Nephron (organoid): ENCODE measurements around the gene ZNF423.
A peak's percentile ranks its signal among the peaks of the same experiment; 100 is the strongest.

ENCODE experiments used
- H3K27ac Mint-ChIP-seq, 3 experiments: 2 replicates each; pipeline ENCODE4 v1.8.0; 2020; ENCODE audit warnings: mixed read lengths in 3 of 3, mild to moderate bottlenecking in 2 of 3, moderate library complexity in 1 of 3
- H3K27me3 Mint-ChIP-seq: 2 replicates; pipeline ENCODE4 v1.8.0; 2021; ENCODE audit warnings: low read depth, mild to moderate bottlenecking, moderate library complexity, mixed read lengths
- H3K36me3 Mint-ChIP-seq: 2 replicates; pipeline ENCODE4 v1.8.0; 2020; ENCODE audit warnings: low read depth, mixed read lengths
- H3K4me1 Mint-ChIP-seq: 2 replicates; pipeline ENCODE4 v1.8.0; 2020; ENCODE audit warnings: mixed read lengths
- H3K4me3 Mint-ChIP-seq, 3 experiments: 2 replicates each; pipeline ENCODE4 v1.8.0; 2020; ENCODE audit warnings: mild to moderate bottlenecking in 3 of 3, mixed read lengths in 3 of 3, moderate library complexity in 2 of 3
- H3K9me3 Mint-ChIP-seq: 2 replicates; pipeline ENCODE4 v1.8.0; 2020; ENCODE audit warnings: mixed read lengths
- TF ChIP-seq, protein P1 (sequence below), 3 experiments: fragments of 200-600 bp; sonication (generic); IDR thresholded peaks; one replicate each; pipeline ENCODE4 v1.5.0; 2021; ENCODE audit warnings: antibody characterized with exemption in 3 of 3; ENCODE audit not compliant: unreplicated experiment in 3 of 3

Gene ZNF423

DNA sequence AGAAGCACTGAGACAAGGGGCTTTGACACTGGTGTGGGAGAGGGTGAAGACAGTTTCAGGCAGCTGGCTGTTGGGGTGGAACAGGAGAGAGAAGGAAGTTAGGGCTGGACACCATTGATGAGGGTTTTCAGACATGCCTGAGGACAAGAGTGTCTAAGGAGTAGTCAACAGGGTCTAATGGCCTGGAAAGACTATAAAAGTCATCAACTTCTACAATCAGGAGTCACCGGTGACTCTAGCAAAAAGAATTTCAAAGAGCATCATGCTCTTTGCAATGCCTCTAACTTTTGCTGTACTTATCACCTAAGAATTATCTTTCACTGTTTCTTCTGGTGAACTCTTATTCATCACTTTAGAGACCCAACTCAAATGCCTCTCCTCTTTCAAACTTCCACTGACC lies 268.4 kb downstream of the ZNF423 start:
- Mint-ChIP-seq H3K4me1 (peaks cover 76% of the 10 kb centered on the region), H3K36me3 (peaks cover 6% of the 10 kb centered on the region), H3K27ac (peak overlapping the region; percentile 41 to 73 (median 46)), H3K4me3 (no peak overlapping the region), H3K27me3 (no peaks in the 10 kb centered on the region), H3K9me3 (no peaks in the 10 kb centered on the region)
- TF ChIP-seq, protein P1, sequence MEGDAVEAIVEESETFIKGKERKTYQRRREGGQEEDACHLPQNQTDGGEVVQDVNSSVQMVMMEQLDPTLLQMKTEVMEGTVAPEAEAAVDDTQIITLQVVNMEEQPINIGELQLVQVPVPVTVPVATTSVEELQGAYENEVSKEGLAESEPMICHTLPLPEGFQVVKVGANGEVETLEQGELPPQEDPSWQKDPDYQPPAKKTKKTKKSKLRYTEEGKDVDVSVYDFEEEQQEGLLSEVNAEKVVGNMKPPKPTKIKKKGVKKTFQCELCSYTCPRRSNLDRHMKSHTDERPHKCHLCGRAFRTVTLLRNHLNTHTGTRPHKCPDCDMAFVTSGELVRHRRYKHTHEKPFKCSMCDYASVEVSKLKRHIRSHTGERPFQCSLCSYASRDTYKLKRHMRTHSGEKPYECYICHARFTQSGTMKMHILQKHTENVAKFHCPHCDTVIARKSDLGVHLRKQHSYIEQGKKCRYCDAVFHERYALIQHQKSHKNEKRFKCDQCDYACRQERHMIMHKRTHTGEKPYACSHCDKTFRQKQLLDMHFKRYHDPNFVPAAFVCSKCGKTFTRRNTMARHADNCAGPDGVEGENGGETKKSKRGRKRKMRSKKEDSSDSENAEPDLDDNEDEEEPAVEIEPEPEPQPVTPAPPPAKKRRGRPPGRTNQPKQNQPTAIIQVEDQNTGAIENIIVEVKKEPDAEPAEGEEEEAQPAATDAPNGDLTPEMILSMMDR (IDR thresholded peaks at IDR 0.05; ENCODE audit: unreplicated experiment in 3 of 3) = no peak

DNA sequence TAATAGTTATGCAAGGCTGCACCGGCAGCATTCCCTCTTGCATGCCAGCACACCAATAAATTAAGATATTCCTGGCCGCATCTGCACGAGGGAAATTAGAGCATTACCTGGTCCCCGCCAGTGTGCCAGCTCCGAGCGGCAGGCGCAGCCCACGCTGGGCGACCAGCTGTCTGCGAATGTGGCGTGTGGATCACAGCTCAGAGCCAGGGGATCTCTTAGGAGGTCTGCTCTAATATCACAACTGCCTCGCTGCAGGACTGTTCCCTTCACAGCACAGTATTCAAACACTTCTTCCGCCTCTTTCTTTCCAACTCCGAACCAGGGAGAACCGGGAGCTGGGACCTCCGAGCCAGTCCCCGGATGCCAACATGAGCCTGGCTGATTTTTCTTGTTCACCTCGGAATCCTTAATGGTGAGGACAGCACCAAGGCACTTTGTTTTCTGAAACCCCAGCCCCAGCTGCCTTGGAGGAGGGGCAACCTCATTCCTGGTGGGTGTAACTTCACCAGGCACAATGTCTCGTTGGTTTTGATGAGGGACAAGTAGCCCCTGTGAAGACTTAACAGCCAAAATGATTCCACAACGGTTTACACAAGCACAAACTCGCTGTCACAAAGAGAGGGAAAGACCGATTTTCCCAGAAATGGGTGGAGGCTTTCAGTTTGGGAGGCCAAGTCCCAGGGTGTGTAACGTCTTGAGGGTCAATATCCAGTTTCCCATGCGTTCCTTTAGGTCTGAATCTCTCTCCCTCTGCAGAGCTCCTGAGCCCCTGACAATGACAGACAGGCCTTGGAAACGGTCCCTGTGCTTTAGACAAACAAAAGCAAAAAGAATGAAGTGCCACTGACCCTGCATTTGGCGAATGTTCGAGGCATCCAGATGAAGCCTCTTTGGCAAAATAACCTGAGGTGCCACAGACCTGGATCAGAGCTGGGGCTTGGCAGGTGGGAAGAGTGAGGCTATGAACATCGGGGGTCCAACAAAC lies 269.2 kb downstream of the ZNF423 start:
- Mint-ChIP-seq H3K4me1 (peaks cover 76% of the 10 kb centered on the region), H3K4me3 (peak overlapping the region in 2 of 3 experiments; percentile 31 to 48), H3K36me3 (peaks cover 6% of the 10 kb centered on the region), H3K27ac (peak overlapping the region; percentile 41 to 73 (median 46)), H3K9me3 (no peaks in the 10 kb centered on the region), H3K27me3 (no peaks in the 10 kb centered on the region)
- TF ChIP-seq, protein P1 (IDR thresholded peaks at IDR 0.05; ENCODE audit: unreplicated experiment in 3 of 3) = no peak

DNA sequence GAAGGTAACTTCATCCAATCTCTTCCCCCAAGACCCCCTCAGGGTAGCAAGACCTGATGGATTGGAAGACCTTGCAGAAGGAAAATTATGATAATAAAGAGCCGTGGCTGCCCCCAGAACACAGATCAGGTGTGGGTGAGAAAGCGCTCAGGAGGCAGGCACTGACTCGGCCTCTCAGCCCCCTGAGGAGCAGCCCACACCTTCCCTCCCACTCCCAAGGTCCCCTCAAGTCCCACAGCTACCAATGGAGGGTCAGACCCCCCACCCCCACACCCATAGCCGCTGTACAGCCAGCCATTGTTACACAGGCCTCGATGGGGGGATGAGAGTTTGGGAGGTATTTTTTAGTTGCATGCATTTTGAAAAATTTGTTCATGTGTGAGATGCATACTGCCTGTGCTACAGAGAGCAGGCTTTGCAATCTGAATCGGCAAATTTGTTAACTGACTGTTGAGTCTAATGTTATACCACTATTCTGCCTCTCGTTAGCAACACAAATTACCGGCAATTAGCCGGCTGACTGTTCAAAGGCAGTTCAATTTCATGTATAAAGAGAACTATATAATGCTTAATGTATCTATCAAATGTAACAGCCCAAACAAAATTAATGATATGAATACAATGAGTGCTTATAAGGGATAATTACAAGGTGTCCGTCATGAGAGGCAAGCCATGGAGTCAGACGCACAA lies 270.6 kb downstream of the ZNF423 start:
- TF ChIP-seq, protein P1 (IDR thresholded peaks at IDR 0.05; ENCODE audit: unreplicated experiment in 3 of 3) = no peak
- H3K4me1 Mint-ChIP-seq = peaks cover 76% of the 10 kb centered on the region
- no peak overlapping the region for H3K4me3 Mint-ChIP-seq
- peaks cover 6% of the 10 kb centered on the region for H3K36me3 Mint-ChIP-seq
- peak overlapping the region; percentile 44 to 81 (median 70) for H3K27ac Mint-ChIP-seq
- H3K9me3 Mint-ChIP-seq = no peaks in the 10 kb centered on the region
- H3K27me3 Mint-ChIP-seq = no peaks in the 10 kb centered on the region

DNA sequence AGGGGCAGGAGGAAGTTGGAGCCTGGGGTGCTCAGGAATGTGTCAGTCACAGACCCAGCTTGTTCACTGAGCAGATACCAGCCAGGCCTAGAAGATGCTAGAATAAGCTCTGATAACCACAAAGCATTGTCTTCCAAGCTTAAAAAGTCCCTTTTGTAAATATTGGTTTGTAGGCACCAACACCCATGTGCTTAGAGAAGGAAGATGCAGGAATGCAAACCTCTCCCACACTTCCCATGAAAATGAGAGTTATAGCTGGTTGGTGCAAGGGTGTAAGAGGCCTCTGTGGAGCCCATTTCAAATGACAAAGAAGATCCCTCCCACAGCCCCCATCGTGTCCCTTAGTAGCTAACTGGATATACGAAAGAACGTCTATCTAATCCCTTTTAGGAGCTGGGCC lies 272.0 kb downstream of the ZNF423 start:
- Mint-ChIP-seq H3K4me3 (no peak overlapping the region), H3K4me1 (peaks cover 79% of the 10 kb centered on the region), H3K27ac (peak overlapping the region; percentile 44 to 81 (median 68)), H3K36me3 (peaks cover 1% of the 10 kb centered on the region), H3K27me3 (no peaks in the 10 kb centered on the region), H3K9me3 (no peaks in the 10 kb centered on the region)
- TF ChIP-seq, protein P1 (IDR thresholded peaks at IDR 0.05; ENCODE audit: unreplicated experiment in 3 of 3) = no peak

DNA sequence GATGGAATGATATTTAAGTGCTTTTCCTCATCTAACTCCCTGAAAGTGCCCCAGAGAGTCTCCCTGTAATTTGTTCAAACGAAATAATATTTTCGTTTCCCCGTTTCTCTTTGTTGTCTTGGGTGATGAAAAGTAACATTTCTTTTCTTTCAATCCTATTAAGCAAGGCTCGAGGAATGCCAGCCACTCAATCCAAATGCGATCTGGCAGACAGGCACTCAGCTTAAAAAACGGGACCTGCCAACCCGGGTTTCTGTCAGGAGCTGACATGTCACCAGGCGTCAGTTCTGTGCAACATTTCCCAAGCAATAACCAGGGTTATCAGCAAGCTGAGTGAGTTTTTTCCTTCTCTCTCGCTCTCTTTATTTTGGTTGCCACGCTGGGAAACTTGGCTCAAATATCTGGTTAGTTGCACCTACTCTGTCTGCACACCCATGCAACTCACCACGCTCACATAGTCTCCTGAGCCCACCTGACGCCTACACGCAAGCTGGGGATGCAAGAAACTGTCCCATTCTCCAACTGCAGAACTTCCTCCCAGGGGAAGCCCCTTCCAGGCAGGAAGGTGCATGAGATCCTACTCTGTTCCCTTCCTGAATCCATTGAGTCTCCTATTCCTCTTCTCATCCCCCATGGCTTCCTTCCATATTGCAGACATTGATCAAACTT lies 274.1 kb downstream of the ZNF423 start:
- Mint-ChIP-seq H3K27ac (peak overlapping the region; percentile 57 to 95 (median 81)), H3K4me3 (no peak overlapping the region), H3K27me3 (no peaks in the 10 kb centered on the region), H3K4me1 (peaks cover 80% of the 10 kb centered on the region), H3K9me3 (no peaks in the 10 kb centered on the region), H3K36me3 (no peaks in the 10 kb centered on the region)
- TF ChIP-seq, protein P1 (IDR thresholded peaks at IDR 0.05; ENCODE audit: unreplicated experiment in 3 of 3) = no peak
